HCT116 (cell line): ENCODE results near the gene ADAM10. TPM values are rescaled to one million over a fixed set of nuclear protein-coding genes. Genes with fewer than 3 reads are reported as not detected.

Source experiments
- ATAC-seq: fragments of 200-7000 bp; cut with Tn5 transposase; 2 replicates; pipeline ENCODE4 v1.9.1; 2020; ENCODE audit warnings: mild to moderate bottlenecking, moderate library complexity
- BruUV-seq: library from RNA; stranded (reverse); fragments of 400-500 nt; replicated peaks from 2 replicates; lab custom pipeline; 2021; lab: Mats Ljungman, UMichigan
- CTCF ChIA-PET: fragments of 300-600 bp; sonication (Branson Sonifier 250); formaldehyde crosslinking; loops from one replicate; lab custom pipeline; 2021; ENCODE audit warnings: antibody characterized with exemption; lab: Charles Lee
- POLR2A ChIA-PET: fragments of 300-600, 350-600 bp; sonication (Branson Sonifier 250); formaldehyde crosslinking; loops from one replicate; lab custom pipeline; 2021; ENCODE audit warnings: antibody characterized with exemption; lab: Charles Lee
- RAD21 ChIA-PET, 2 experiments: fragments of 300-600 bp; sonication (Branson Sonifier 250); formaldehyde crosslinking; loops; one replicate each; lab custom pipeline; 2023; ENCODE audit warnings: low total read pairs in 2 of 2; ENCODE audit not compliant: uncharacterized antibody in 2 of 2, unreplicated experiment in 2 of 2, low non-redundant PET in 1 of 2; lab: Charles Lee
- DNase-seq: peaks from one replicate; pipeline ENCODE4 v3.0.0-alpha.2; 2010; ENCODE audit warnings: low read depth, low spot score
- H2AFZ ChIP-seq: fragments of 200-600 bp; shearing (Covaris generic), sonication (generic); 2 replicates; pipeline ENCODE4 v1.6.1; 2017; ENCODE audit warnings: low read depth, mixed run types, mixed read lengths, antibody characterized with exemption, low read length; ENCODE audit not compliant: poor library complexity, severe bottlenecking
- H3K27ac ChIP-seq: 2 replicates; pipeline ENCODE4 v1.5.1; 2012; ENCODE audit warnings: low read depth, low read length
- H3K27me3 ChIP-seq: fragments of 200-600 bp; sonication (generic); 2 replicates; pipeline ENCODE4 v1.6.1; 2016; ENCODE audit warnings: mixed run types, low read length, mixed read lengths; ENCODE audit not compliant: insufficient read depth
- H3K36me3 ChIP-seq, 2 experiments: fragments of 200-500 bp in 1 of 2; fragments of 200-600 bp in 1 of 2; sonication (Bioruptor generic) in 1 of 2; sonication (generic) in 1 of 2; 2 replicates each; pipeline versions ENCODE4 v1.5.1 to v1.6.1; 2014 to 2016; ENCODE audit warnings: low read length in 2 of 2, inconsistent platforms in 1 of 2, mixed read lengths in 1 of 2, mixed run types in 1 of 2; ENCODE audit not compliant: insufficient read depth in 2 of 2, control insufficient read depth in 1 of 2
- H3K4me1 ChIP-seq, 2 experiments: fragments of 200-600 bp in 1 of 2; sonication (generic) in 1 of 2; 2 replicates each; pipeline versions ENCODE4 v1.5.1 to v1.6.1; 2012 to 2017; ENCODE audit warnings: low read length in 2 of 2, inconsistent platforms in 1 of 2, mild to moderate bottlenecking in 1 of 2, mixed read lengths in 1 of 2, mixed run types in 1 of 2, moderate library complexity in 1 of 2; ENCODE audit not compliant: insufficient read depth in 2 of 2, control insufficient read depth in 1 of 2
- H3K4me2 ChIP-seq: fragments of 200-600 bp; sonication (generic); 2 replicates; pipeline ENCODE4 v1.6.1; 2017; ENCODE audit warnings: mixed run types, low read length, mixed read lengths
- H3K4me3 ChIP-seq, 2 experiments: fragments of 200-600 bp in 1 of 2; sonication (generic) in 1 of 2; replicated peaks in 1 of 2; 2 replicates each; pipeline ENCODE4 v1.5.1; 2011 to 2016; ENCODE audit warnings: low read length in 2 of 2, control low read depth in 1 of 2, low read depth in 1 of 2, mild to moderate bottlenecking in 1 of 2, mixed read lengths in 1 of 2, mixed run types in 1 of 2
- H3K79me2 ChIP-seq: fragments of 200-600 bp; sonication (generic); 2 replicates; pipeline ENCODE4 v1.6.1; 2017; ENCODE audit warnings: mild to moderate bottlenecking, mixed run types, low read length, moderate library complexity, mixed read lengths; ENCODE audit not compliant: insufficient read depth
- H3K9ac ChIP-seq: fragments of 200-600 bp; sonication (generic); 2 replicates; pipeline ENCODE4 v1.6.1; 2016; ENCODE audit warnings: low read length, mixed read lengths
- H3K9me2 ChIP-seq: fragments of 200-600 bp; sonication (generic), shearing (Covaris generic); 2 replicates; pipeline ENCODE4 v1.6.1; 2017; ENCODE audit warnings: mixed run types, mild to moderate bottlenecking, moderate library complexity; ENCODE audit not compliant: insufficient read depth
- H3K9me3 ChIP-seq, 2 experiments: fragments of 200-500 bp in 1 of 2; fragments of 200-600 bp in 1 of 2; sonication (Bioruptor generic) in 1 of 2; sonication (generic) in 1 of 2; 2 replicates each; pipeline ENCODE4 v1.6.1; 2014 to 2017; ENCODE audit warnings: low read length in 2 of 2, mixed read lengths in 2 of 2, inconsistent platforms in 1 of 2, low read depth in 1 of 2, mild to moderate bottlenecking in 1 of 2, mixed run types in 1 of 2, moderate library complexity in 1 of 2; ENCODE audit not compliant: control insufficient read depth in 1 of 2, insufficient read depth in 1 of 2
- H4K20me1 ChIP-seq: fragments of 200-600 bp; sonication (generic), shearing (Covaris generic); 2 replicates; pipeline ENCODE4 v1.6.1; 2017; ENCODE audit warnings: mixed run types, mild to moderate bottlenecking, moderate library complexity; ENCODE audit not compliant: insufficient read depth
- CBX3 ChIP-seq: IDR thresholded peaks from 2 replicates; pipeline ENCODE4 v1.6.1; 2012; ENCODE audit warnings: low read depth
- CEBPB ChIP-seq: IDR thresholded peaks from 2 replicates; pipeline ENCODE4 v1.6.1; 2012; ENCODE audit warnings: low read depth
- EGR1 ChIP-seq: IDR thresholded peaks from 2 replicates; pipeline ENCODE4 v1.6.1; 2012; ENCODE audit warnings: low read depth
- ELF1 ChIP-seq: IDR thresholded peaks from 2 replicates; pipeline ENCODE4 v1.6.1; 2012; ENCODE audit warnings: low read depth, borderline replicate concordance
- EZH2 ChIP-seq: fragments of 200-600 bp; sonication (generic); IDR thresholded peaks from 2 replicates; pipeline ENCODE4 v1.6.1; 2017; ENCODE audit warnings: antibody characterized with exemption, mixed run types
- EZH2phosphoT487 ChIP-seq: fragments of 200-600 bp; IDR thresholded peaks from 2 replicates; pipeline ENCODE4 v1.6.1; 2018; ENCODE audit warnings: antibody characterized with exemption, borderline replicate concordance
- FOSL1 ChIP-seq: IDR thresholded peaks from 2 replicates; pipeline ENCODE4 v1.6.1; 2012; ENCODE audit warnings: low read depth
- JUND ChIP-seq: IDR thresholded peaks from 2 replicates; pipeline ENCODE4 v1.6.1; 2012
- MAX ChIP-seq: IDR thresholded peaks from 2 replicates; pipeline ENCODE4 v1.6.1; 2012
- POLR2A ChIP-seq: IDR thresholded peaks from 2 replicates; pipeline ENCODE4 v1.7.0; 2011; ENCODE audit warnings: borderline replicate concordance; ENCODE audit not compliant: insufficient read depth, insufficient read length; ENCODE audit errors: extremely low read depth
- POLR2AphosphoS5 ChIP-seq: IDR thresholded peaks from 2 replicates; pipeline ENCODE4 v1.6.1; 2011; ENCODE audit warnings: mild to moderate bottlenecking, low read depth, low read length, moderate library complexity
- RAD21 ChIP-seq: IDR thresholded peaks from 2 replicates; pipeline ENCODE4 v1.6.1; 2012; ENCODE audit warnings: low read depth, mild to moderate bottlenecking
- REST ChIP-seq: IDR thresholded peaks from 2 replicates; pipeline ENCODE4 v1.6.1; 2012; ENCODE audit warnings: low read depth
- SIN3A ChIP-seq: IDR thresholded peaks from 2 replicates; pipeline ENCODE4 v1.6.1; 2012; ENCODE audit warnings: low read depth
- SRF ChIP-seq: IDR thresholded peaks from 2 replicates; pipeline ENCODE4 v1.6.1; 2012; ENCODE audit warnings: low read depth
- YY1 ChIP-seq: IDR thresholded peaks from 2 replicates; pipeline ENCODE4 v1.6.1; 2011; ENCODE audit warnings: low read length, low read depth, moderate library complexity, mild to moderate bottlenecking; ENCODE audit not compliant: insufficient replicate concordance; ENCODE audit errors: extremely low read depth
- ZFX ChIP-seq: fragments of 450-650 bp; IDR thresholded peaks from 2 replicates; pipeline ENCODE4 v1.6.1; 2017
- ZNF274 ChIP-seq: fragments of 200-500 bp; sonication (Bioruptor generic); IDR thresholded peaks from 2 replicates; pipeline ENCODE4 v1.6.1; 2014; ENCODE audit warnings: mild to moderate bottlenecking, low read depth, low read length, inconsistent platforms
- intact Hi-C: fragments of 100-400 bp; cut with micrococcal nuclease; formaldehyde crosslinking; loops from 2 replicates; pipeline ENCODE4 v1.10.0; 2022
- total RNA-seq: library from RNA; stranded (reverse); gene quantifications from one replicate; pipeline ENCODE4 v1.2.1, GENCODE V29; 2021; ENCODE audit not compliant: unreplicated experiment
- TF ChIP-seq, protein P1 (sequence below): IDR thresholded peaks from 2 replicates; pipeline ENCODE4 v1.6.1; 2011; ENCODE audit warnings: mild to moderate bottlenecking, low read length, moderate library complexity; ENCODE audit not compliant: insufficient replicate concordance; ENCODE audit errors: extremely low read depth
- TF ChIP-seq, protein P2 (sequence below): IDR thresholded peaks from 2 replicates; pipeline ENCODE4 v1.6.1; 2012

The ADAM10 gene
- total RNA-seq, 1 experiment from 2014 or later: 158 TPM

GRCh38 chr15:58582160-58582559 is 167.3 kb downstream of the ADAM10 start:
- no peak for ATAC-seq
- H3K27ac ChIP-seq: no peak overlapping the region

More at GRCh38 chr15:58582160-58582559, 167.3 kb downstream of the ADAM10 start:
- Histone ChIP-seq H3K9me2 (no peaks in the 10 kb centered on the region), H3K36me3 (no peaks in the 10 kb centered on the region), H3K79me2 (no peaks in the 10 kb centered on the region), H2AFZ (no peak overlapping the region), H3K9me3 (peaks cover 0 to 4% of the 10 kb centered on the region in 2 experiments; a peak in 1 of 4 replicates), H3K4me1 (no peaks in the 10 kb centered on the region), H4K20me1 (no peaks in the 10 kb centered on the region), H3K4me2 (no peak overlapping the region), H3K27me3 (no peaks in the 10 kb centered on the region), H3K4me3 (no peak overlapping the region), H3K9ac (no peak overlapping the region)
- CTCF ChIA-PET: no interaction called here
- no TSS peak for BruUV-seq
- intact Hi-C loops: no loop called here
- POLR2A ChIA-PET: no interaction called here
- DNase-seq: no peak
- RAD21 ChIA-PET: no interaction called here
- TF ChIP-seq EGR1: no peak
- no peak for TF ChIP-seq MAX
- TF ChIP-seq ZFX: no peak
- no peak for TF ChIP-seq FOSL1
- TF ChIP-seq RAD21: no peak
- TF ChIP-seq POLR2AphosphoS5: no peak
- no peak for TF ChIP-seq ELF1
- no peak for TF ChIP-seq POLR2A
- TF ChIP-seq EZH2phosphoT487: no peak
- no peak for TF ChIP-seq CBX3
- TF ChIP-seq, protein P1, sequence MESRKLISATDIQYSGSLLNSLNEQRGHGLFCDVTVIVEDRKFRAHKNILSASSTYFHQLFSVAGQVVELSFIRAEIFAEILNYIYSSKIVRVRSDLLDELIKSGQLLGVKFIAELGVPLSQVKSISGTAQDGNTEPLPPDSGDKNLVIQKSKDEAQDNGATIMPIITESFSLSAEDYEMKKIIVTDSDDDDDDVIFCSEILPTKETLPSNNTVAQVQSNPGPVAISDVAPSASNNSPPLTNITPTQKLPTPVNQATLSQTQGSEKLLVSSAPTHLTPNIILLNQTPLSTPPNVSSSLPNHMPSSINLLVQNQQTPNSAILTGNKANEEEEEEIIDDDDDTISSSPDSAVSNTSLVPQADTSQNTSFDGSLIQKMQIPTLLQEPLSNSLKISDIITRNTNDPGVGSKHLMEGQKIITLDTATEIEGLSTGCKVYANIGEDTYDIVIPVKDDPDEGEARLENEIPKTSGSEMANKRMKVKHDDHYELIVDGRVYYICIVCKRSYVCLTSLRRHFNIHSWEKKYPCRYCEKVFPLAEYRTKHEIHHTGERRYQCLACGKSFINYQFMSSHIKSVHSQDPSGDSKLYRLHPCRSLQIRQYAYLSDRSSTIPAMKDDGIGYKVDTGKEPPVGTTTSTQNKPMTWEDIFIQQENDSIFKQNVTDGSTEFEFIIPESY: no peak
- TF ChIP-seq CEBPB: no peak
- no peak for TF ChIP-seq EZH2
- TF ChIP-seq REST: no peak
- TF ChIP-seq, protein P2, sequence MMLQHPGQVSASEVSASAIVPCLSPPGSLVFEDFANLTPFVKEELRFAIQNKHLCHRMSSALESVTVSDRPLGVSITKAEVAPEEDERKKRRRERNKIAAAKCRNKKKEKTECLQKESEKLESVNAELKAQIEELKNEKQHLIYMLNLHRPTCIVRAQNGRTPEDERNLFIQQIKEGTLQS: no peak
- no peak for TF ChIP-seq YY1
- TF ChIP-seq JUND: no peak
- TF ChIP-seq ZNF274: no peak
- TF ChIP-seq SRF: no peak
- TF ChIP-seq SIN3A: no peak
